WTC11 (cell line): ENCODE measurements around the gene NUDT16. TPM values are rescaled to one million over a fixed set of nuclear protein-coding genes. Genes with fewer than 3 reads are reported as not detected.

Experiments used
- ATAC-seq: fragments of 200-7000 bp; cut with Tn5 transposase; 2 replicates; pipeline ENCODE4 v1.10.0; 2021; ENCODE audit warnings: mild to moderate bottlenecking, moderate library complexity
- CTCF ChIA-PET: fragments of 300-600 bp; sonication (Branson Sonifier 250); formaldehyde crosslinking; loops from one replicate; lab custom pipeline; 2021; ENCODE audit warnings: antibody characterized with exemption; lab: Charles Lee
- POLR2A ChIA-PET: fragments of 350-600 bp; sonication (Branson Sonifier 250); formaldehyde crosslinking; loops from one replicate; lab custom pipeline; 2021; ENCODE audit warnings: antibody characterized with exemption; lab: Charles Lee
- DNase-seq: peaks from one replicate; pipeline ENCODE4 v3.0.0; 2021; ENCODE audit warnings: low spot score
- H3K27ac Mint-ChIP-seq: 2 replicates; pipeline ENCODE4 v1.8.0; 2021; ENCODE audit warnings: mixed read lengths
- H3K27me3 Mint-ChIP-seq: 2 replicates; pipeline ENCODE4 v1.8.0; 2021; ENCODE audit warnings: low read depth, mild to moderate bottlenecking, moderate library complexity, mixed read lengths
- H3K36me3 Mint-ChIP-seq: 2 replicates; pipeline ENCODE4 v1.8.0; 2021; ENCODE audit warnings: mixed read lengths
- H3K4me1 Mint-ChIP-seq: 2 replicates; pipeline ENCODE4 v1.8.0; 2022; ENCODE audit warnings: mixed read lengths
- H3K4me3 Mint-ChIP-seq: 2 replicates; pipeline ENCODE4 v1.8.0; 2021; ENCODE audit warnings: mild to moderate bottlenecking, moderate library complexity, mixed read lengths
- H3K9me3 Mint-ChIP-seq: 2 replicates; pipeline ENCODE4 v1.8.0; 2021; ENCODE audit warnings: mixed read lengths
- ATF1 ChIP-seq: sonication (generic); formaldehyde crosslinking; IDR thresholded peaks from 2 replicates; pipeline ENCODE4 v1.8.1; 2023; ENCODE audit warnings: mild to moderate bottlenecking, moderate library complexity, missing genetic modification reagents
- CREB1 ChIP-seq: sonication (generic); formaldehyde crosslinking; IDR thresholded peaks from 2 replicates; pipeline ENCODE4 v1.8.0; 2023; ENCODE audit warnings: mild to moderate bottlenecking, missing genetic modification reagents
- ETV6 ChIP-seq: sonication (generic); formaldehyde crosslinking; IDR thresholded peaks from 2 replicates; pipeline ENCODE4 v1.8.1; 2022; ENCODE audit warnings: mild to moderate bottlenecking, missing genetic modification reagents
- MXD4 ChIP-seq: fragments of 250-450 bp; sonication (Bioruptor Pico); IDR thresholded peaks from 2 replicates; pipeline ENCODE4 v1.8.0; 2021; ENCODE audit warnings: mild to moderate bottlenecking, moderate library complexity, borderline replicate concordance
- NFATC4 ChIP-seq: fragments of 250-450 bp; sonication (Bioruptor Pico); IDR thresholded peaks from 2 replicates; pipeline ENCODE4 v1.9.0; 2021; ENCODE audit warnings: mild to moderate bottlenecking
- NR1H2 ChIP-seq: sonication (generic); formaldehyde crosslinking; IDR thresholded peaks from 2 replicates; pipeline ENCODE4 v1.9.0; 2021; ENCODE audit warnings: mild to moderate bottlenecking, moderate library complexity, missing genetic modification reagents
- RELA ChIP-seq: sonication (generic); formaldehyde crosslinking; IDR thresholded peaks from 2 replicates; pipeline ENCODE4 v1.8.1; 2022; ENCODE audit warnings: missing genetic modification reagents, mild to moderate bottlenecking, borderline replicate concordance
- SMAD3 ChIP-seq: sonication (generic); formaldehyde crosslinking; IDR thresholded peaks from 2 replicates; pipeline ENCODE4 v1.8.0; 2022; ENCODE audit warnings: missing genetic modification reagents, mild to moderate bottlenecking, borderline replicate concordance
- SMAD4 ChIP-seq: sonication (generic); formaldehyde crosslinking; IDR thresholded peaks from 2 replicates; pipeline ENCODE4 v1.8.0; 2022; ENCODE audit warnings: mild to moderate bottlenecking, missing genetic modification reagents
- SP1 ChIP-seq: sonication (generic); formaldehyde crosslinking; conservative IDR thresholded peaks from 2 replicates; pipeline ENCODE4 v1.8.1; 2022; ENCODE audit warnings: missing genetic modification reagents
- TCF7 ChIP-seq: sonication (generic); formaldehyde crosslinking; IDR thresholded peaks from 2 replicates; pipeline ENCODE4 v1.8.0; 2022; ENCODE audit warnings: mild to moderate bottlenecking, low read depth, missing genetic modification reagents, moderate library complexity
- ZNF219 ChIP-seq: sonication (generic); formaldehyde crosslinking; IDR thresholded peaks from 2 replicates; pipeline ENCODE4 v1.8.0; 2023; ENCODE audit warnings: missing genetic modification reagents, mild to moderate bottlenecking, borderline replicate concordance
- ZNF263 ChIP-seq: sonication (generic); formaldehyde crosslinking; IDR thresholded peaks from 2 replicates; pipeline ENCODE4 v1.8.1; 2022; ENCODE audit warnings: low read depth, mild to moderate bottlenecking, moderate library complexity, missing genetic modification reagents
- total RNA-seq: library from RNA; stranded (reverse); gene quantifications from 3 replicates; pipeline ENCODE4 v1.2.3, GENCODE V29; 2021
- TF ChIP-seq, protein P1 (sequence below): sonication (generic); formaldehyde crosslinking; conservative IDR thresholded peaks from 2 replicates; pipeline ENCODE4 v1.8.1; 2022; ENCODE audit warnings: mild to moderate bottlenecking, missing genetic modification reagents
- TF ChIP-seq, protein P2 (sequence below): sonication (generic); formaldehyde crosslinking; IDR thresholded peaks from 2 replicates; pipeline ENCODE4 v1.8.0; 2022; ENCODE audit warnings: missing genetic modification reagents
- TF ChIP-seq, protein P3 (sequence below): sonication (generic); formaldehyde crosslinking; IDR thresholded peaks from 2 replicates; pipeline ENCODE4 v1.8.1; 2022; ENCODE audit warnings: missing genetic modification reagents, borderline replicate concordance
- TF ChIP-seq, protein P4 (sequence below): sonication (generic); formaldehyde crosslinking; IDR thresholded peaks from 2 replicates; pipeline ENCODE4 v1.8.1; 2022; ENCODE audit warnings: low read depth, mild to moderate bottlenecking, moderate library complexity, missing genetic modification reagents, borderline replicate concordance
- TF ChIP-seq, protein P5 (sequence below): fragments of 250-450 bp; sonication (Bioruptor Pico); conservative IDR thresholded peaks from 2 replicates; pipeline ENCODE4 v1.9.0; 2021; ENCODE audit warnings: mild to moderate bottlenecking
- TF ChIP-seq, protein P6 (sequence below): sonication (generic); formaldehyde crosslinking; IDR thresholded peaks from 2 replicates; pipeline ENCODE4 v1.8.1; 2023; ENCODE audit warnings: mild to moderate bottlenecking, missing genetic modification reagents
- TF ChIP-seq, protein P7 (sequence below): sonication (generic); formaldehyde crosslinking; IDR thresholded peaks from 2 replicates; pipeline ENCODE4 v1.8.0; 2022; ENCODE audit warnings: mild to moderate bottlenecking, missing genetic modification reagents
- TF ChIP-seq, protein P8 (sequence below): sonication (generic); formaldehyde crosslinking; IDR thresholded peaks from 2 replicates; pipeline ENCODE4 v1.8.0; 2023; ENCODE audit warnings: mild to moderate bottlenecking, missing genetic modification reagents

Gene NUDT16
- total RNA-seq, 1 experiment from 2014 or later, result 17.2 TPM

DNA sequence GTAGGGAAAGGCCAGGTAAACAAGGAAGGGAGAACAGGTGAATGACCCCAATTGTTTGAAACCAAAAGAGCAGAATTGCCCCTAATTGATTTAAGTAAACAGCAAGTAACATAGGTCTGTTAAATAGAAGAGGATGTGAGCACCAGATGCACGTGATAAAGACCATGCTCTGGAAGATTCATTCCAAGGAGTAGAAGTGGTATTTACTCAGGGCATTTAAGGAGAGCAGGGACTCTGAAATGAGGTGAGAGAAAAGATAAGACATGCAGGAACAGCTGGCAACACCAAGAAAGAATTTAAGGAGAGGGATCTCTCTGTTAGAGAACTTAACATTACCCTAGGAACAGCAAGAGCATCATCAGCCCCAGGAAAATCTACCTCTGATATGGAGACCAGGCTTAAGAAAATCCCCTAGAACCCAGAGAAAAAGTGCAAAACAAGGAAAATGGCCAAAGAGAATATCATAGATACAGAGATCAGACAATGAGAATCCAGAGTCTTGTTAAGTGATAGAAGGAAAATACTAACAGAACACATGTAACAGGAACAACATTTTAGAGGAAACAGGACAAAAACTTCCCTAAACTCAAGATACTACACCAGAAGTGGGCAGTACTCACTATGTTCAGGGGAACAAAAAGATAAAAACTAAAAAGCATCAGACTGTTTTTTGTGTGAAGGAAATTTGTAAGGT lies 6.4 kb downstream of the NUDT16 start:
- H3K27me3 Mint-ChIP-seq, result no peaks in the 10 kb centered on the region
- POLR2A ChIA-PET, result no interaction called here
- no peaks in the 10 kb centered on the region for H3K4me1 Mint-ChIP-seq
- no peak for DNase-seq
- no peaks in the 10 kb centered on the region for H3K9me3 Mint-ChIP-seq
- CTCF ChIA-PET, result no interaction called here
- H3K27ac Mint-ChIP-seq, result no peak overlapping the region
- H3K36me3 Mint-ChIP-seq, result peaks cover 16% of the 10 kb centered on the region
- TF ChIP-seq SMAD4 (CRISPR knock-in tag), result no peak
- TF ChIP-seq NR1H2 (CRISPR knock-in tag), result no peak
- TF ChIP-seq ZNF219 (CRISPR knock-in tag), result no peak
- TF ChIP-seq, protein P1, sequence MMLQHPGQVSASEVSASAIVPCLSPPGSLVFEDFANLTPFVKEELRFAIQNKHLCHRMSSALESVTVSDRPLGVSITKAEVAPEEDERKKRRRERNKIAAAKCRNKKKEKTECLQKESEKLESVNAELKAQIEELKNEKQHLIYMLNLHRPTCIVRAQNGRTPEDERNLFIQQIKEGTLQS, result no peak
- TF ChIP-seq MXD4 (CRISPR knock-in tag), result no peak
- no peak for TF ChIP-seq ETV6 (CRISPR knock-in tag)
- TF ChIP-seq SMAD3 (CRISPR knock-in tag), result no peak
- TF ChIP-seq, protein P2, sequence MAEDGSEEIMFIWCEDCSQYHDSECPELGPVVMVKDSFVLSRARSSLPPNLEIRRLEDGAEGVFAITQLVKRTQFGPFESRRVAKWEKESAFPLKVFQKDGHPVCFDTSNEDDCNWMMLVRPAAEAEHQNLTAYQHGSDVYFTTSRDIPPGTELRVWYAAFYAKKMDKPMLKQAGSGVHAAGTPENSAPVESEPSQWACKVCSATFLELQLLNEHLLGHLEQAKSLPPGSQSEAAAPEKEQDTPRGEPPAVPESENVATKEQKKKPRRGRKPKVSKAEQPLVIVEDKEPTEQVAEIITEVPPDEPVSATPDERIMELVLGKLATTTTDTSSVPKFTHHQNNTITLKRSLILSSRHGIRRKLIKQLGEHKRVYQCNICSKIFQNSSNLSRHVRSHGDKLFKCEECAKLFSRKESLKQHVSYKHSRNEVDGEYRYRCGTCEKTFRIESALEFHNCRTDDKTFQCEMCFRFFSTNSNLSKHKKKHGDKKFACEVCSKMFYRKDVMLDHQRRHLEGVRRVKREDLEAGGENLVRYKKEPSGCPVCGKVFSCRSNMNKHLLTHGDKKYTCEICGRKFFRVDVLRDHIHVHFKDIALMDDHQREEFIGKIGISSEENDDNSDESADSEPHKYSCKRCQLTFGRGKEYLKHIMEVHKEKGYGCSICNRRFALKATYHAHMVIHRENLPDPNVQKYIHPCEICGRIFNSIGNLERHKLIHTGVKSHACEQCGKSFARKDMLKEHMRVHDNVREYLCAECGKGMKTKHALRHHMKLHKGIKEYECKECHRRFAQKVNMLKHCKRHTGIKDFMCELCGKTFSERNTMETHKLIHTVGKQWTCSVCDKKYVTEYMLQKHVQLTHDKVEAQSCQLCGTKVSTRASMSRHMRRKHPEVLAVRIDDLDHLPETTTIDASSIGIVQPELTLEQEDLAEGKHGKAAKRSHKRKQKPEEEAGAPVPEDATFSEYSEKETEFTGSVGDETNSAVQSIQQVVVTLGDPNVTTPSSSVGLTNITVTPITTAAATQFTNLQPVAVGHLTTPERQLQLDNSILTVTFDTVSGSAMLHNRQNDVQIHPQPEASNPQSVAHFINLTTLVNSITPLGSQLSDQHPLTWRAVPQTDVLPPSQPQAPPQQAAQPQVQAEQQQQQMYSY (CRISPR knock-in tag), result no peak
- no peak for TF ChIP-seq SP1 (CRISPR knock-in tag)
- TF ChIP-seq, protein P3, sequence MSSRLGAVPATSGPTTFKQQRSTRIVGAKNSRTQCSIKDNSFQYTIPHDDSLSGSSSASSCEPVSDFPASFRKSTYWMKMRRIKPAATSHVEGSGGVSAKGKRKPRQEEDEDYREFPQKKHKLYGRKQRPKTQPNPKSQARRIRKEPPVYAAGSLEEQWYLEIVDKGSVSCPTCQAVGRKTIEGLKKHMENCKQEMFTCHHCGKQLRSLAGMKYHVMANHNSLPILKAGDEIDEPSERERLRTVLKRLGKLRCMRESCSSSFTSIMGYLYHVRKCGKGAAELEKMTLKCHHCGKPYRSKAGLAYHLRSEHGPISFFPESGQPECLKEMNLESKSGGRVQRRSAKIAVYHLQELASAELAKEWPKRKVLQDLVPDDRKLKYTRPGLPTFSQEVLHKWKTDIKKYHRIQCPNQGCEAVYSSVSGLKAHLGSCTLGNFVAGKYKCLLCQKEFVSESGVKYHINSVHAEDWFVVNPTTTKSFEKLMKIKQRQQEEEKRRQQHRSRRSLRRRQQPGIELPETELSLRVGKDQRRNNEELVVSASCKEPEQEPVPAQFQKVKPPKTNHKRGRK (CRISPR knock-in tag), result no peak
- TF ChIP-seq, protein P4, sequence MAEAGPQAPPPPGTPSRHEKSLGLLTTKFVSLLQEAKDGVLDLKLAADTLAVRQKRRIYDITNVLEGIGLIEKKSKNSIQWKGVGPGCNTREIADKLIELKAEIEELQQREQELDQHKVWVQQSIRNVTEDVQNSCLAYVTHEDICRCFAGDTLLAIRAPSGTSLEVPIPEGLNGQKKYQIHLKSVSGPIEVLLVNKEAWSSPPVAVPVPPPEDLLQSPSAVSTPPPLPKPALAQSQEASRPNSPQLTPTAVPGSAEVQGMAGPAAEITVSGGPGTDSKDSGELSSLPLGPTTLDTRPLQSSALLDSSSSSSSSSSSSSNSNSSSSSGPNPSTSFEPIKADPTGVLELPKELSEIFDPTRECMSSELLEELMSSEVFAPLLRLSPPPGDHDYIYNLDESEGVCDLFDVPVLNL, result no peak
- ATAC-seq, result no peak
- no peak overlapping the region for H3K4me3 Mint-ChIP-seq

DNA sequence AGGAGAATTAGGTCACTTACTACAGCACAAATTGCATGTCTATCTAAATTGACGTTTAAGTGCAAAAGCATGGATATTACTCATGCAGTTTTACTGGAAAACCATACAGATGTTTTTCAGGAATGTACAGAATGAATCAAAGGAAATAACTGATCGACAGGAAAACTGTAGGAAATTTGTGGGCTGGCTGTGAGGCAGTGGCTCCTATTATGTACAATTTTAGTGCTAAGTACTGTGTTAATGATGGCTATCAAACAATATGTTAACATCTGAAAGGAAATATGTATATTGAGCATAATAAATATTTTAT lies 6.9 kb downstream of the NUDT16 start:
- POLR2A ChIA-PET, result no interaction called here
- H3K4me3 Mint-ChIP-seq, result no peak overlapping the region
- CTCF ChIA-PET, result no interaction called here
- no peak for ATAC-seq
- no peaks in the 10 kb centered on the region for H3K27me3 Mint-ChIP-seq
- H3K27ac Mint-ChIP-seq, result no peak overlapping the region
- no peak for DNase-seq
- no peaks in the 10 kb centered on the region for H3K9me3 Mint-ChIP-seq
- peaks cover 16% of the 10 kb centered on the region for H3K36me3 Mint-ChIP-seq
- TF ChIP-seq, protein P5, sequence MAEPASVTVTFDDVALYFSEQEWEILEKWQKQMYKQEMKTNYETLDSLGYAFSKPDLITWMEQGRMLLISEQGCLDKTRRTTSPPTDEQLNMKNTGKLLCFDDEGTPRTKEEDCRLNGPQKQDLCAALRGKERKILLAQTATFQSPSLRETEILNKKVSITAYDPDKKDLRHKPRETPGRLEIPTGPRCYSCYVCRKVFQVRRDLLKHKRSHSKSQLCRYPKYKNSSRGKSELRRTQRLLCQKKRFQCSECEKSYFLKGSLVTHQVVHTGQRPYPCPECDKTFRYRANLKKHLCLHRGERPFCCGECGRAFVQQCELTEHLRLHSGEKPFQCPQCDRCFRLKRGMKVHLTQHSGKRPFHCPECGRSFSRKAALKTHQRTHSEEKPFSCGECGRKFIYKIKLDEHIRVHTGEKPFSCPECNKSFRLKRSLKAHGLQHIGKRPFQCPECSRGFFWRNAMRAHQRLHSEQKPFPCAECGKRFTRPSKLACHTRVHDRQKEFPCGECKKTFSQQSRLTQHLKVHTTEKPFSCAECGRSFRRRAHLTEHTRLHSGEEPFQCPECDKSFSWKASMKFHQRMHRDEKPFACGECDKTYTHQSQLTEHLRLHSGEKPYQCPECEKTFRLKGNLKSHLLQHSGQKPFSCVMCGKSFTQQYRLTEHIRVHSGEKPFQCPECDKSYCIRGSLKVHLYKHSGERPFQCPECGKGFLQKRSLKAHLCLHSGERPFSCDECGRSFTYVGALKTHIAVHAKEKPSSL (CRISPR knock-in tag), result no peak
- no peak for TF ChIP-seq ZNF263 (CRISPR knock-in tag)
- TF ChIP-seq RELA (CRISPR knock-in tag), result no peak
- no peak for TF ChIP-seq NFATC4 (CRISPR knock-in tag)
- TF ChIP-seq, protein P6, sequence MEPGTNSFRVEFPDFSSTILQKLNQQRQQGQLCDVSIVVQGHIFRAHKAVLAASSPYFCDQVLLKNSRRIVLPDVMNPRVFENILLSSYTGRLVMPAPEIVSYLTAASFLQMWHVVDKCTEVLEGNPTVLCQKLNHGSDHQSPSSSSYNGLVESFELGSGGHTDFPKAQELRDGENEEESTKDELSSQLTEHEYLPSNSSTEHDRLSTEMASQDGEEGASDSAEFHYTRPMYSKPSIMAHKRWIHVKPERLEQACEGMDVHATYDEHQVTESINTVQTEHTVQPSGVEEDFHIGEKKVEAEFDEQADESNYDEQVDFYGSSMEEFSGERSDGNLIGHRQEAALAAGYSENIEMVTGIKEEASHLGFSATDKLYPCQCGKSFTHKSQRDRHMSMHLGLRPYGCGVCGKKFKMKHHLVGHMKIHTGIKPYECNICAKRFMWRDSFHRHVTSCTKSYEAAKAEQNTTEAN (CRISPR knock-in tag), result no peak
- no peak for TF ChIP-seq SMAD4 (CRISPR knock-in tag)
- TF ChIP-seq TCF7 (CRISPR knock-in tag), result no peak
- TF ChIP-seq, protein P7, sequence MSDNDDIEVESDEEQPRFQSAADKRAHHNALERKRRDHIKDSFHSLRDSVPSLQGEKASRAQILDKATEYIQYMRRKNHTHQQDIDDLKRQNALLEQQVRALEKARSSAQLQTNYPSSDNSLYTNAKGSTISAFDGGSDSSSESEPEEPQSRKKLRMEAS (CRISPR knock-in tag), result no peak
- TF ChIP-seq, protein P1, result no peak
- TF ChIP-seq SMAD3 (CRISPR knock-in tag), result no peak
- no peak for TF ChIP-seq CREB1 (CRISPR knock-in tag)
- TF ChIP-seq, protein P8, sequence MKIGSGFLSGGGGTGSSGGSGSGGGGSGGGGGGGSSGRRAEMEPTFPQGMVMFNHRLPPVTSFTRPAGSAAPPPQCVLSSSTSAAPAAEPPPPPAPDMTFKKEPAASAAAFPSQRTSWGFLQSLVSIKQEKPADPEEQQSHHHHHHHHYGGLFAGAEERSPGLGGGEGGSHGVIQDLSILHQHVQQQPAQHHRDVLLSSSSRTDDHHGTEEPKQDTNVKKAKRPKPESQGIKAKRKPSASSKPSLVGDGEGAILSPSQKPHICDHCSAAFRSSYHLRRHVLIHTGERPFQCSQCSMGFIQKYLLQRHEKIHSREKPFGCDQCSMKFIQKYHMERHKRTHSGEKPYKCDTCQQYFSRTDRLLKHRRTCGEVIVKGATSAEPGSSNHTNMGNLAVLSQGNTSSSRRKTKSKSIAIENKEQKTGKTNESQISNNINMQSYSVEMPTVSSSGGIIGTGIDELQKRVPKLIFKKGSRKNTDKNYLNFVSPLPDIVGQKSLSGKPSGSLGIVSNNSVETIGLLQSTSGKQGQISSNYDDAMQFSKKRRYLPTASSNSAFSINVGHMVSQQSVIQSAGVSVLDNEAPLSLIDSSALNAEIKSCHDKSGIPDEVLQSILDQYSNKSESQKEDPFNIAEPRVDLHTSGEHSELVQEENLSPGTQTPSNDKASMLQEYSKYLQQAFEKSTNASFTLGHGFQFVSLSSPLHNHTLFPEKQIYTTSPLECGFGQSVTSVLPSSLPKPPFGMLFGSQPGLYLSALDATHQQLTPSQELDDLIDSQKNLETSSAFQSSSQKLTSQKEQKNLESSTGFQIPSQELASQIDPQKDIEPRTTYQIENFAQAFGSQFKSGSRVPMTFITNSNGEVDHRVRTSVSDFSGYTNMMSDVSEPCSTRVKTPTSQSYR (CRISPR knock-in tag), result no peak
- TF ChIP-seq ATF1 (CRISPR knock-in tag), result no peak
- TF ChIP-seq, all 79 proteins: peak for 0
- H3K4me1 Mint-ChIP-seq, result no peaks in the 10 kb centered on the region
